Measurements from ENCODE around the gene HACL1.
A peak's percentile ranks its signal among the peaks of the same experiment; 100 is the strongest.

Gene HACL1
- total RNA-seq, result 6.5 to 23.0 (median 15.5) reads per million in 18 experiments

DNA sequence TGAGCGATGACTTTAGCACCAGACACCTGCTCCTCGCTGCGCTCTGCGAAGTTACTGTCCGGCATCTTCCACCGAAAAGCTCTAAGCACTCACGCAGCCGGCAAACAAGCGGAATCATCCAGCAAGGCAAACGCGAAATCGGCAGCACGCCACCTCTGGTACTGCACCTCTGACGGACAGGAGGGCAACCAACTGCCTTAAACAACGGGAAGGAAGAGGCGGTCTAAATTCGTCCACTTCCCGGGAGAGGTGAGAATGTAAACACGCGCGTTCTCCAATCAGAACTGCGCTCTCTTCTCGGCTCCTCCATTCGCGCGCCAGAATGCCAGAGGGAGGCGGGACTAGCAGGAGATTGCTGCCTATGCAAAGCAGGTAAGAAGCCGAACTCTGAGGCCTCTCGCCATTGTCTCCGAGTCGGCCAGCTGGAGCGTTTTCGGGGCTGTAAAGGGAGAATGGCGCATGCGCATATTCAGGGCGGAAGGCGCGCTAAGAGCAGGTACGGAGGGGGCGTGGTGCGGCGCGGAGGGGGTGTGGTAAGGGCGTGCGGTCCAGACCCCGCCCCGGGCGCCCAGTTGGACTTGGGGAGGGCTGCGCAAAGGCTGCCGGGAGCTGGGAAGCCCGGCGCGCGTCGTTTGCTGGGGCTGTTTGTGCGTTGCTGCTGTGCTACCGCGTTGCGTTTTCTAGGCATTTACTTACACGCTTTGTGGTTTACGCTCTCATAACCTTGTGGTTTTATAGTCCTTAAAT, at the start of gene HACL1, which contains the start of gene BTD:
TSS of gene HACL1 (minus strand) at position 171 of the 747 bp plus-strand sequence. CDS start at position 65, 106 bp downstream.
TSS of gene BTD (plus strand) at position 347 of the 747 bp plus-strand sequence. CDS start 33,695 bp downstream, outside the sequence.
- peak; percentile 98 to 99 for DNase-seq

DNA sequence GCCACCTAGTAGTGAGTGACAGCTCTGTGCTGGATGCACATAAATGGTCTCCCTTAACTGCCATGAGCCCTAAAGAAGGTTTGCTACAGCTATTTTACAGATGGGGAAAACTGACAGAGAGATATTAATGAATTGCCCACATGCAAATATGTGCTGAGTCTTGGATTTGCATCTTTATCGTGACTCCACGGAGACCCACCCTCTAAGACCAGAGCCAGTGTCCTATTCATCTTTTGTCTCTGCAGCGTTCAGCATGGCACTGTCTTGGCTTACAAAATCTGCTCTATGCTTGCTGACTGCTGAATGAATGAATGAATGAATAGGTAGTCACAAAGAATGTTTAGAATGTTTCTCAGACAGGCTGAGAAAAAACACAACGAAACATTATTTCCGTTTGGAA, 48.5 kb upstream of the HACL1 start:
- no peak for DNase-seq

DNA sequence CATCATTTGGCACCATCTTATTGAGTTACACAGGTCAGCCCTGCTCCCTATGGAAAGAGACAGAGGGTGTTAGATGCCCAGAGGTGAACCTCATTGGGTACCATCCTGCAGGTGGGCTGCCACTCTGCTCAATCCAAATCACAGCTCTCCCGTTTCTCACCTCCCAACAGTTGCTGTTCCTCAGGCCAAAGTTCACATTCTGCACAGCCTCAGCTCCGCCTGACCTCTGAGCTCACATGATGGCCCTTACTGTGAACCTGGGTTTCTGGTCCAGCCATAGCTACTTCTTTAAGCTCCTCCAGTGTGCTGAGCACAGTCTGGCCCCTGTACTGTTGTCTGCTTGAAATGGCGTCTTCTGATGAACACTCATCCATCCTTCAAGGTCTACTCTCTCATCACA, 48.0 kb upstream of the HACL1 start:
- DNase-seq, result no peak

DNA sequence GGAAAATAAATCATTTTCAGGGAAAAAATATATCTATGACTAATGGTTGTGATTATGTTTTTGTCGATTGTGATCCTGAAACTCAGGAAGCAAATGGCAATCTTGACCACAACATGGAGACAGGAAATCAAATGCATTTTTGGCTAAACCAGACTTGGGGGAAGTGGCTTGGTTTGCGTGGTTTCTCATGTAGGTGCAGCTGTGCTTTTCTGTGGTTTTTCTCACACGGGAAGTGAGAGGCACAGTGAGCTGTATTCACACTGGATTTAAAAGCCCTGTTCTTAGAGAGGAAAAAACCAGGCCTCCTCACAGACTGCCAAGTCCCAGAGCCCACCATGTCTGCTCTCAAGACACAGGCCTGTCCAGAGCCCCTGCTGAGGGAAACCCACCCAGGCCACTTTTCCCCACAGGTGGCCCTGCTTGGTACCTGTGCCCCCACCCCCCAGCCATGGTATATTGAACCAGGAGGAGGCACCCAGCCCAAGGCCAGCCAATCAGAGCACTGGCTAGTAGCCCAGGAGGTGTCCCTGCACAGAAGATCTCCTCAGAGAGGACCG, 46.3 kb upstream of the HACL1 start:
- DNase-seq, result peak; percentile 38 to 69

DNA sequence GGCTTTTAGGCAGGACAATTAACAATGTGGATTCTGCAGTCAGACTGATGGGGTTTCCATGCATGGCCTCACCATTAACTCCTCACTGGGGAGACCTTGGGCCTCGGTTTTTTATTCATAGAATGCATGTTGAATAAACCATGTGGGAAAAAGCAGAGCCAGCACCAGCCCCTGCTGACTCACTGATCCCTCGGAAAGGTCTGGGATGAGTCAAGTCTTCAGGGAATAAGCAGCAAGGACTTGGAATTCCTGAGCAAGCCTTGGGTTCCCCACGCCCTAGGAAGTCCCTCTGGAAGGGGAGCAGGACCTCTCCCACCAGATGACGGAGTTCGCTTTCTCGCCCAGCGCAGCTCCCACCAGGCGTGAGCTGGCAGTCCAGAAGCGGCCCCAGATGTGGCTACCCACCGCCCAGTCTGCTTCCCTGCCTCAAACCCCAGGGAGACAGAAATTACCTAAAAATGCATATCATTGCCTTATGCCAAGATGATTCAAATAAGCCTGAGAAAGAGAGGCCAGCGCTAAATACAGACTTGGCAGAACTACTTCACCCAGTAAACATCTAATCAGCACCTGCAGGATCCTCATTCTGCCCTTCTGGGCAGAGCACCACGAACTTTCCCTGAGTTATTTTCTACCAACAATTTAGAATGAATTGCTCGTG, 45.6 kb upstream of the HACL1 start:
- no peak for DNase-seq

DNA sequence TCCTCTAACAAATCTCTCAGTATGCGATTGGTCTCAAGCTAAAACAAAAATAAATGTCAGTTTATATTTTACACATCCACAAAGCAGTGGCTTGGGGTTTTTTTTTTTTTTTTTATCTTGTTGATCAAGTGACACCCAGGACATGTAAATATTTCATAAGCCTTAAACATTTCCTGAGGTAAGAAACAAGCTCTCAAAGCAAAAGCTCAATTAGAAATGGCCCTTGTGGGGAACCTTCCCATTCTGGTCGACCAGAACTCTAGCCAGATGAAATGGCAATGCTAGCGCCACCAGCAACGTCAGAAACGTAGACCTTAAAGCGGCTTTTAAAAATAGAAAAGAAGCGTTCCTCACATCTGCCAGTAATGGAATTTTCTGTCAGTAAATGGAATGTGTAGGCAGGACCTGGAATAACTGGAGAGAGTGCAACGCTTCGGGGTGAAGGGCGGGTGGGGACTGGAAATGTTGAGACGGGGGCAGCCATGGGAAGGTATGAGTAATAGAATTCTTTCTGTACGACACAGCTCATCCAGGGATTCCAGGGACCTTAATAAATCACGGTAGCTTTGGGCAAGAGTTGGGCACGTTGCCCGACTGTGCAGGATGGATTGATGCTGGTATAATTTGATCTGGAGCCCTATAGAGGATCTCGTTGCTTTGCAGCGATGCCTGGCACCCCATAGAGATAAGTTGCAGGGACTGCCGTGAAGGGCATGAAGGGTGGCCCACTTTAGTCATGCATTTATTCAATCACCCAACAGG, 44.6 kb upstream of the HACL1 start:
- no peak for DNase-seq

DNA sequence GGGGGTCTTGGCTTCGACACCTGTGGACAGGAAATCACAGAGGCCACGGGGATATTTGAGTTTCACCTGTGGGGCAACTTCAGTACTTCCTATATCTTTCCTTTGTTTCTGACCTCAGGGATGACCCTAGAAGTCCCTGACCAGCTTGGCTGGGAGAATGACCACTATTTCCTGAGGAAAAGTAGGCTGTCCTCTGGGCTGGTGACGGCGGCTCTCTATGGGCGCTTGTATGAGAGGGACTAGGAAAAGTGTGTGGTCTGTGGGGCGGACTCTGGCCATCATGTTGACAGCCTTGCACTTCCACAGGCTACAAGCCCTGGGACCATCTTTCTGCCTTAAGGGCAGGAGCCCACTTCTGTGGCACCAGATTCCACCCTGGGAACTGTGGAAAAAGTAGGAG, 43.9 kb upstream of the HACL1 start:
- DNase-seq, result no peak

DNA sequence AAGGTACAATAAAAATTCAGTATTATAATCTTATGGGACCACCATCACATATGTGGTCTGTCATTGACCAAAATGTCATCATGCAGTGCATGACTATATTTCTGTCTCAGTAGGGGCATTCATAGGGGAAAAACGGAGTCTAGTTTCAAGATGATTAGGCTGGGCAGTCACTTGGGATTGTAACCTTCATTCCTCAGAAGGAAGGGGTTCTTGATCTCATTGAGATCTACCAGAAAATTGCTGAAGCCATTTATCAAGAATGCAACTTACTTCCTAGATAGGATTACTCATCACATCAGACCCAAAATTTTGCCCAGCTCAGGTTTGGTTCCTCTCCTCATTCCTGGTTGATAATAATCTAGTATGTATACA, 37.5 kb upstream of the HACL1 start:
- no peak for DNase-seq

DNA sequence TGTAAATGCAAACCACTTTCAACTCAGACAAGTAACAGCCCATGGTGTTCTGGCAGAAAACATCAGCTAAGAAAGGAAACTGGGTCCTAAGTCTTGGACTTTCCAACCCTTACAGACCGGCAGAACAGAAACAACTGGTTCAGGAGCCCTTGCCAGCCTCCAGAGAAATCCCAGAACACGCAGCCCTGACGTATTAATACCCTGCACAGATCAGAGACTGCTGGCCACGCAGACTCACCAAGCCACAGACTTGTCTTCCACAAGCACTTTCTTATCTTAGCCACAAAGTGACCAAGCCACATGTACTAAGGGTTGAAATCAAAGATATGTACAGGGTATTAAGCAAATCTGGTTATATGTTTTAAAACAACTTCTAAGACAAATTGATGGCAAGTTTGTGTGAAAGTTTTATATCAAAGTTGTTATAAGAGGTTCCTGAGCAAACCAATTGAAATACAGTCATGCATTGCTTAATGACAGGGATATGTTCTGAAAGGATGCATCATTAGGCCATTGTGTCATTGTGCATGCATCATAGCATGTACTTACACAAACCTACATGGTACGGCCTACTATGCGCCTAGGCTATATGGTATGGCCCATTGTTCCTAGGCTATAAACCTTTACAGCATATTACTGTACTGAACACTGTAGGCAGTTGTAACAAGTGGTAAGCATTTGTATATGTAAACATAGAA, 37.0 kb upstream of the HACL1 start:
- no peak for DNase-seq

DNA sequence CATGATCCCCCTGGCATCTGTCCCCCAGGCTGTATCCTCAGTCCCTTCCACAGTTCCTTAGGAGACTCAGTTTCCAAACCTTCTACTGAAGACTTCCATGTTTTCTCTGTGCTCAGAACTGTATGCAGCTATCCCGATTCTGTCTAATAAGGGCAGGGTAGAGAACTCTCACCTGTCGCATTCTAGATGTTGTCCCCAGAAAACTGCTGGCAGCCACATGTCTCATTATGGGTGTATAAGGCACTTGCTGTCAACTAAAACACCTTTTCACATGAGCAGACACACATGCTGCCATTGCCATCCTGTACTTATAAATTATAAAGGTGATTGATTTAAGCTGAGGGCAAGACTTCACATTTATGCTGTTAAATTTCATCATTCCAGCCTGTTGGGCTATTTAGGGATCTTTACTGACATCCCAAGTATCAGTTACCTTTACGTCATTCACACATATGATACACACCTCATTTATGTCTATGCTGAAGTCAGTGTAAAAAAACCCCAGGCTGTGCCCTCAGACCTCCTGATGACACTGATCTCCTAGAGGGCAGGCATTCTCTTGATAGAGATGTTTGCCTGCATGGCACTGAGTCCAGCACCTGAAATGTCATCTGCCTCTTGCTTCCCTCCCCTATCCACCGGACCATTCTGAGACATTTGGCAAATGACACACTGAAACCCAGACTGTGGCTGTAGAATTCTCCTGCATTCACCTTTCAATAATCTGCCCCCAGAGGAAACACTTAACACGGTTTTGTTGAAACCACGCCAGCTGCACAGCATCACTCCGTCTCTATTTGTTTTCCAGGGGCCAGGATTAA, 36.0 kb upstream of the HACL1 start:
- DNase-seq, result no peak

DNA sequence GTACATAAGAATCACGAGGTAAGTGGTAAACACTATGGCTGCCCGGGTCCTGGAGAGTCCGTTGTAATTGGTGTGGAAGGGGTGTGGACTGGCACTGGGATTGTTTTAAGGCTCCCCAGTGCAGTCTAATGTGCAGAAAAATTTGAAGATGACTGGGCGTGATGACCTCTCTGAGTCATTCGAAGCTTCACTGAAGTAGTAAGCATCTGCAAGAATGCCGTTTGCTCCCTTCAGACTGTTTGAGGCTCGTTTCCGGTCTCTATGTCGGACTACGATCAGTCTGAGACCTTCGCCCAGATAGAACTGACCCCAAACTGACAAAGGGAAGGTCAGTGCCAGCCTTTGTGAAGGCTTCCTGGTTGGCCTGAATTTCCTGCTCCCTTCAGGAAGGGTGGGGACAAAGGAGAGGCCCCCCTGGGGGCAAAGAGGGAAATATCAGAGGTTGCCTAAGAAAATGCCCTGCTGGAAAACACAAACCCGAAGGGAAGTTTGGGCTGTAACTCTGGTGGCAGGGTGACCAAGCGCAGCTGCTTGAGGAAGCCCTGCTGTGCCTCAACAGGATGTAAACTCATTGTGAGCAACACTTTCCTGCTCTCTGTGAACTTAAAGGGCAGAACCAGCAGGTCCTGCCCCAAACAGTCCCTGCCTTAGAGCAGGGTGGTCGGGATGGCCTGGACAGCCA, 34.8 kb upstream of the HACL1 start:
- peak; percentile 45 to 56 for DNase-seq

DNA sequence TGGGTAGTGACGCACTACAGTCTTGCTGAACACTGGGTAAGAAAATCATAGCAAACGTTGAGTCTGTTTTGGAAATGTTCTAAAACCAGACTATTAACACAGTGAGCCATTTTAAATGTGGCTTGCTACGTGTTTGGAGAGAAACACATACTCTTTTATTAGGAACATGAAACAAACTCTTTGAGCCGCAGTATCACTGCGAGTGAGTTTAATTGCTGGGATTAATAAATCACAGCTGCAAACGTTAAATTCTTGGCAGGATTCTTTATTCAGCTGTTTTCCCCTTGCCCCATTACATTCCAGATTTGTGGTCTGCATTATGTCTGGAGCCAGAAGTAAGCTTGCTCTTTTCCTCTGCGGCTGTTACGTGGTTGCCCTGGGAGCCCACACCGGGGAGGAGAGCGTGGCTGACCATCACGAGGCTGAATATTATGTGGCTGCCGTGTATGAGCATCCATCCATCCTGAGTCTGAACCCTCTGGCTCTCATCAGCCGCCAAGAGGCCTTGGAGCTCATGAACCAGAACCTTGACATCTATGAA, 33.8 kb upstream of the HACL1 start:
- no peak for DNase-seq

DNA sequence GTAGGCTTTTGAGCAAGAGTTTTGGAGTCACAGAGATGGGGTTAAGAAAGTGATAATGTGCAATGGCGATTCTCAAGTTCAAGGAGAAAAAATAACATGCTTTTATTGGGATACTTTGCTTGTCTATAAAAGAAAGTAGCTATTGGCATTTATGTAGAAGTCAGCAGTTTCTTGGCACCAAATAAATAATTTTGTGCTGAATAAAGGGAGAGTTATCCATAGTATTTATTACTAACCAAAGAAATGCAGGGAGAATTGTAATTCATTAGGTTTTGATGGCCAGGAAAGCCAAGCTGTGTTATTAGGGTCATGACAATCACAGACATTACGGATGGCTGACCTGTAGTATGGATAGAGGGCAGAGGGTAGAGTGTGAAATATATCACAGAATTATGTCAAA, 33.3 kb upstream of the HACL1 start:
- DNase-seq, result no peak

DNA sequence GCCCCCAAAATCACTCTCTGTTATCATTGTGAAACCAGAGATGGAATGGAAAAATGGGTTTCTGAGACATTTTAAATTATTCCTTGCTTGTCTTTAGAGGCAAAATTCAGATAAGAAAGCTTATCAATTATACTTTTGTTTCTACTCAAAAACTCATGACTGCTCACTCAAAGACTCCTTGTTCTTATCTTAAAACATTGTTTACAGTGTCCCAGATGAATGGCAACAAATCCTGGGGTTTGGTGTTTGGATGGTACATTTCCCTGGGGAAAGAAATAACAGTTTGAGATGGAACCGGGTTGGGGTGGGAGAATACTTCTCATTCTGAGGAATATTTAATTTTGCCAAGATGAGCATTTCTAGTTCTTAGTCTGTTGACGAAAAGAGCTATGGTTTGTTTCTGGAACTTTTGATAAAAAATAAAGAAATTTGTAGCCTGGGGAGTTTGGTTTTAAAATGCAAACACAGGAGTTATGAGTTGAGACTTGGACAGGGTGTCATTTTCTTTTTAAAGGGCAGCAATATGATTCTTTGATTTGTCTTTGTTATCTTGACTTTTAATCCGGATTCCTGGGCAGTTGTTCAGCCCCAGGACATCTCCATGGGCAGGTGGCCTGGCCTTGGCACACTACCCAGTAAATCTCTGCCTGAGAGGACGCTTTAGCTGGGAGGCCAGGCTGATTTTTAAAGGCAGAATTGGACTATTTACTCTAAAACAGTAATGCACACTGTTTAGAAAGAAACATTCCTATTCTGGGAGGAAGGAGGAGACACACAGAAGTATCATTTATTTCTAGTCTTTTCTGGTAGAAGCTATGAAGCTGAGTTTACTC, 32.6 kb upstream of the HACL1 start:
- DNase-seq, result no peak

DNA sequence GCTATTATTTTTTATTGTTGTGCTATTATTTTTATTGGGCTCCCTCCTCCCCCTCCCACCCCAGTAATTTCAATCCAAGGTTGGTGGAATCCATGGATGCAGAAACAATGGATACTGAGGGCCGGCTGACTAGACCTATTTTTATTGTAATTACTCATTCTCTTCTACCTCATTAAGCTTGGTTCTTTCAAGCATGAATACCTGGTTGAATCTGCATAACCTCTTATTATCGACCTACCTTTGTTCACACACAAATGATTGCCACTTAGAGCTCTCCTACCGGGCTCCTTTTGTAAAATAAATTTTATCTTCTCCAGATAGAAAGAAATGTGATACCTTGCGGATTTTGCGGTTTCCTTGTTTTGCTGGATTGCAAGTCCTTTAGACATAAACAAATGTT, 31.8 kb upstream of the HACL1 start:
- no peak for DNase-seq

DNA sequence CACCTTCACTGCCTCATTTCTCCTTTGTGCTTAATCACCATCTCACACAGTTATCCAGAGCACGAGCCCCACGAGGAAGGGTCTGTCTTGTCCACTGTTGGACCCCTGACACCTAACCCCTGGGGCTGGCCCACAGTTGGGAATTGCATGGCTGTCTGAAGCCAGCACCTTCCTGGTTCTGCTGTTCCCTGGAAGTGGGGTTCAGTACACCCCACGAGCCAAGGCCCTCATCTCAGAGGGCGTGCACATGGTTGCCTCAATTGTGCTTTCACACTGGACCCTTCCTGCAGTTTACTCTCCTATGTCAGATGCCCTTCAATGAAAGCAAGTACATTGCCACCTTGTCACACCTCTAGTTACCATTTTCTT, 30.8 kb upstream of the HACL1 start:
- no peak for DNase-seq

DNA sequence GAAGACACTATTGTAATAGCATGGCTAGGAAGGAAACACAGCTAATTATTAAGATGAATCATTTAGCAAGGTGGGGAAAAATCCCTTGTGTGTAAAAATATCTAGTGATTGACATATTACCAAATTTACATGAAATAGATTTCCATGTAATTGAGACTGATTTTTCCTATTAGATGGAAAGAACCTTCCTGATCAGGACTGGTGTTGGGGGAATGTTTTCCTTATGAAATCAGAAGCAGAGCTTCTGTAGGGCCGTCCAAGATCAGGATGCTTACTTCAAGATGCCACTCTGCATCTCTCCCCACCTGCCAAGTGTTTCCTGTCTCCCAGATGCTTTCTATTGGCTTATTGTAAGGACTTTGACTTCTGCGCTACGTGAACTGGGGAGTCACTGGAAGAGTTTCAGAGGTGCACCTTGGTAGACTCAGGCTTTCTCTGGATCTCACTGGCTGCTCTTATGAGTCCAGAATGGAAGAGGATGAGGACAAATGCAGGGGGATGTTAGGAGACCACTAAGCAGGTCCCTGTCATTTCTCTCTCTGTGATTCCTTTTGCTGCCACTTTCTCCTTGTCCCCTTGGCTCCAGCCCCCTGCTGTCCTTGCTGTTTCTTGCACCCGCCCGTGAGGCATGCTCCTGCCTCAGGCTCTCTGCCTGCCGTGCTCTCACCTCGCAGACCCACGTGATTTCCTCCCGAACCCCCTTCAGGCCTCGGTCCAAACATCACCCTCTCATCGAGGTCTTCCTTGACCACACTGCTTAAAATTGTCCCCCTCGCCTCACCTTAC, 30.2 kb upstream of the HACL1 start:
- DNase-seq, result no peak

DNA sequence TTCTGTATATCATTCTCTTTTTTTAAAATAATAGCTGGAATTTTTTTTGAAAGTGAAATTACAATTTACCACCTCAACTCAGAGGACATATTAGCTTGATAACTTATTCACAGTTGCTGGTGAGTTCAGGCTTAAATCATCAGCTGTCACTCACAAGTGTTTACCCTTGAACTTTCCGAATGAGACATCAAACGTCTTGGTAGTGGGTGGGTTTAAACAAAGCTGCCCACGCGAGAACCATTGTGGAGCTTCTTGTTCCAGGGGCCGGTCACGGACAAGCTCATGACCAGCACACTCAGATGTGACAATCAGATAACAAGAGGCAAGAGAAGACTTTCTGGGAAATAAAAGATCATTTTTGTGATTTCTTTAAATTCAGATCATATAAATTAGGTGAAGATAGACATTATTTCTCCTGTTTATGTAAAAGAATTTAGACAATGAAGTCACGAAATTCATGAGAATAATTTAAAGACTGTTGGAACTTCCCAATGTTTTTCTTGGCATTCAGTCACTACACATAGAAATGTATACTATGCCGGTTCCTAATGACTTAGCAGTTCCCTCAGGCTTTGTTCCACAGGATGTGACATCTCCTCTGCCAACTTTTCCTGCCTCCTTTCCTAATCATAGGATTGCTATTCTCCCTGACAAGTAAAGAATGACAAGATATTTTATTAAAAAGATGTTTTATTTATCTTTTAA, 29.4 kb upstream of the HACL1 start:
- DNase-seq, result peak; percentile 45 to 79
